SK-N-SH treated with all-trans-retinoic acid at 6 μM for 48 hours (cell line): ENCODE measurements around the gene NPY4R2.
"Not testable (repeated sequence)": the region's sequence is repeated elsewhere in the genome, so short reads cannot be mapped to it uniquely, and the experiment has no call there.

Source experiments
- ARNTL ChIP-seq: fragments of 450-650 bp; formaldehyde crosslinking; IDR thresholded peaks from 2 replicates; pipeline ENCODE4 v1.5.0; 2020; ENCODE audit warnings: low read depth, mild to moderate bottlenecking, moderate library complexity, borderline replicate concordance
- CSDC2 ChIP-seq: fragments of 250-450 bp; sonication (Bioruptor Pico); IDR thresholded peaks from 2 replicates; pipeline ENCODE4 v1.5.0; 2020; ENCODE audit warnings: mild to moderate bottlenecking, moderate library complexity
- RARB ChIP-seq: fragments of 250-450 bp; sonication (Bioruptor Pico); IDR thresholded peaks from 2 replicates; pipeline ENCODE4 v1.8.0; 2021; ENCODE audit warnings: mild to moderate bottlenecking, moderate library complexity
- TCF4 ChIP-seq: fragments of 250-450 bp; sonication (Bioruptor Pico); IDR thresholded peaks from 2 replicates; pipeline ENCODE4 v1.8.0; 2021; ENCODE audit warnings: mild to moderate bottlenecking, moderate library complexity, borderline replicate concordance
- ZFP3 ChIP-seq: fragments of 250-450 bp; sonication (Bioruptor Pico); IDR thresholded peaks from 2 replicates; pipeline ENCODE4 v1.5.0; 2020; ENCODE audit warnings: mild to moderate bottlenecking, moderate library complexity
- ZNF565 ChIP-seq: fragments of 450-650 bp; formaldehyde crosslinking; conservative IDR thresholded peaks from 2 replicates; pipeline ENCODE4 v1.5.0; 2020; ENCODE audit warnings: low read depth, mild to moderate bottlenecking, moderate library complexity
- TF ChIP-seq, protein P1 (sequence below): fragments of 250-450 bp; sonication (Bioruptor Pico); IDR thresholded peaks from 2 replicates; pipeline ENCODE4 v1.5.0; 2020; ENCODE audit warnings: mild to moderate bottlenecking, moderate library complexity
- TF ChIP-seq, protein P2 (sequence below): fragments of 250-450 bp; sonication (Bioruptor Pico); IDR thresholded peaks from 2 replicates; pipeline ENCODE4 v1.5.1; 2021; ENCODE audit warnings: mild to moderate bottlenecking, moderate library complexity
- TF ChIP-seq, protein P3 (sequence below): fragments of 250-450 bp; sonication (Bioruptor Pico); IDR thresholded peaks from 2 replicates; pipeline ENCODE4 v1.8.0; 2020; ENCODE audit warnings: mild to moderate bottlenecking, moderate library complexity, borderline replicate concordance

DNA sequence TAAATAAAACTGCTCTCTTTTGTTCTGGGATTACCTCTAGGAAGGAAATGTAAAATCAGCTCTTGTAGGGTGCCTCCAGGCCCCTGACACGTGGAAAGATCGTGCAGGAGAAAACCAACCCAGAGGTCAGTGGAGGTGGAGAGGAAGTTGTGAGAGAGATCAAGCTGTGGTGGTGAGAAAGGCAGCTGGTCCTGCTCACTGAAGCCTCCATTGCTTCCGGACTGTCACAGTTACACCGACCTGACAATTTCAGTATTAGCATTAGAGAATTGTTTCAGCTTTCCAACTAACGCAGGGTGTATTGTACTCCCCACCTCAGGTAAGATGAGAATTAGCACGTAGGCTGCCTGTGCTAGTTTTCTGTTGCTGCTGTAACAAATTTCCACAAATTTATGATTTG, 50.5 kb downstream of the NPY4R2 start:
- TF ChIP-seq ZFP3 (CRISPR knock-in tag); ARNTL; RARB (CRISPR knock-in tag); CSDC2; TCF4; ZNF565 (CRISPR knock-in tag): not testable (repeated sequence)
- TF ChIP-seq, protein P1, sequence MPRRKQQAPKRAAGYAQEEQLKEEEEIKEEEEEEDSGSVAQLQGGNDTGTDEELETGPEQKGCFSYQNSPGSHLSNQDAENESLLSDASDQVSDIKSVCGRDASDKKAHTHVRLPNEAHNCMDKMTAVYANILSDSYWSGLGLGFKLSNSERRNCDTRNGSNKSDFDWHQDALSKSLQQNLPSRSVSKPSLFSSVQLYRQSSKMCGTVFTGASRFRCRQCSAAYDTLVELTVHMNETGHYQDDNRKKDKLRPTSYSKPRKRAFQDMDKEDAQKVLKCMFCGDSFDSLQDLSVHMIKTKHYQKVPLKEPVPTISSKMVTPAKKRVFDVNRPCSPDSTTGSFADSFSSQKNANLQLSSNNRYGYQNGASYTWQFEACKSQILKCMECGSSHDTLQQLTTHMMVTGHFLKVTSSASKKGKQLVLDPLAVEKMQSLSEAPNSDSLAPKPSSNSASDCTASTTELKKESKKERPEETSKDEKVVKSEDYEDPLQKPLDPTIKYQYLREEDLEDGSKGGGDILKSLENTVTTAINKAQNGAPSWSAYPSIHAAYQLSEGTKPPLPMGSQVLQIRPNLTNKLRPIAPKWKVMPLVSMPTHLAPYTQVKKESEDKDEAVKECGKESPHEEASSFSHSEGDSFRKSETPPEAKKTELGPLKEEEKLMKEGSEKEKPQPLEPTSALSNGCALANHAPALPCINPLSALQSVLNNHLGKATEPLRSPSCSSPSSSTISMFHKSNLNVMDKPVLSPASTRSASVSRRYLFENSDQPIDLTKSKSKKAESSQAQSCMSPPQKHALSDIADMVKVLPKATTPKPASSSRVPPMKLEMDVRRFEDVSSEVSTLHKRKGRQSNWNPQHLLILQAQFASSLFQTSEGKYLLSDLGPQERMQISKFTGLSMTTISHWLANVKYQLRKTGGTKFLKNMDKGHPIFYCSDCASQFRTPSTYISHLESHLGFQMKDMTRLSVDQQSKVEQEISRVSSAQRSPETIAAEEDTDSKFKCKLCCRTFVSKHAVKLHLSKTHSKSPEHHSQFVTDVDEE (CRISPR knock-in tag) = not testable (repeated sequence)
- TF ChIP-seq, protein P2, sequence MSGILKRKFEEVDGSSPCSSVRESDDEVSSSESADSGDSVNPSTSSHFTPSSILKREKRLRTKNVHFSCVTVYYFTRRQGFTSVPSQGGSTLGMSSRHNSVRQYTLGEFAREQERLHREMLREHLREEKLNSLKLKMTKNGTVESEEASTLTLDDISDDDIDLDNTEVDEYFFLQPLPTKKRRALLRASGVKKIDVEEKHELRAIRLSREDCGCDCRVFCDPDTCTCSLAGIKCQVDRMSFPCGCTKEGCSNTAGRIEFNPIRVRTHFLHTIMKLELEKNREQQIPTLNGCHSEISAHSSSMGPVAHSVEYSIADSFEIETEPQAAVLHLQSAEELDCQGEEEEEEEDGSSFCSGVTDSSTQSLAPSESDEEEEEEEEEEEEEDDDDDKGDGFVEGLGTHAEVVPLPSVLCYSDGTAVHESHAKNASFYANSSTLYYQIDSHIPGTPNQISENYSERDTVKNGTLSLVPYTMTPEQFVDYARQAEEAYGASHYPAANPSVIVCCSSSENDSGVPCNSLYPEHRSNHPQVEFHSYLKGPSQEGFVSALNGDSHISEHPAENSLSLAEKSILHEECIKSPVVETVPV (CRISPR knock-in tag) = not testable (repeated sequence)
- TF ChIP-seq, protein P3, sequence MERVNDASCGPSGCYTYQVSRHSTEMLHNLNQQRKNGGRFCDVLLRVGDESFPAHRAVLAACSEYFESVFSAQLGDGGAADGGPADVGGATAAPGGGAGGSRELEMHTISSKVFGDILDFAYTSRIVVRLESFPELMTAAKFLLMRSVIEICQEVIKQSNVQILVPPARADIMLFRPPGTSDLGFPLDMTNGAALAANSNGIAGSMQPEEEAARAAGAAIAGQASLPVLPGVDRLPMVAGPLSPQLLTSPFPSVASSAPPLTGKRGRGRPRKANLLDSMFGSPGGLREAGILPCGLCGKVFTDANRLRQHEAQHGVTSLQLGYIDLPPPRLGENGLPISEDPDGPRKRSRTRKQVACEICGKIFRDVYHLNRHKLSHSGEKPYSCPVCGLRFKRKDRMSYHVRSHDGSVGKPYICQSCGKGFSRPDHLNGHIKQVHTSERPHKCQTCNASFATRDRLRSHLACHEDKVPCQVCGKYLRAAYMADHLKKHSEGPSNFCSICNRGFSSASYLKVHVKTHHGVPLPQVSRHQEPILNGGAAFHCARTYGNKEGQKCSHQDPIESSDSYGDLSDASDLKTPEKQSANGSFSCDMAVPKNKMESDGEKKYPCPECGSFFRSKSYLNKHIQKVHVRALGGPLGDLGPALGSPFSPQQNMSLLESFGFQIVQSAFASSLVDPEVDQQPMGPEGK (CRISPR knock-in tag) = not testable (repeated sequence)
